GM19324 (cell line): Measurements from ENCODE around the gene KCNN2.

ENCODE experiments used
- ATAC-seq: cut with Tn5 transposase; IDR thresholded peaks from one replicate; pipeline ENCODE4 v1.9.1; 2021; ENCODE audit warnings: mild to moderate bottlenecking, moderate library complexity; ENCODE audit not compliant: unreplicated experiment, low FRiP score

The KCNN2 gene

GRCh38 chr5:114361724-114362196, at the start of gene KCNN2:
TSS of gene KCNN2 (plus strand) at chr5:114362070. CDS start at chr5:114362140, 70 bp downstream.
- no peak for ATAC-seq

GRCh38 chr5:114312658-114313057, 49.2 kb upstream of the KCNN2 start:
- ATAC-seq = no peak

GRCh38 chr5:114314061-114314460, 47.8 kb upstream of the KCNN2 start:
- ATAC-seq = no peak

- no peak for ATAC-seq
Measured at GRCh38 chr5:114316167-114316566, 45.7 kb upstream of the KCNN2 start.

GRCh38 chr5:114317751-114318150, 44.1 kb upstream of the KCNN2 start:
- no peak for ATAC-seq

- ATAC-seq = no peak
Measured at GRCh38 chr5:114319236-114319635, 42.6 kb upstream of the KCNN2 start.

- no peak for ATAC-seq
Measured at GRCh38 chr5:114319821-114320220, 42.0 kb upstream of the KCNN2 start.

GRCh38 chr5:114324282-114324681, 37.6 kb upstream of the KCNN2 start:
- no peak for ATAC-seq

- no peak for ATAC-seq
Measured at GRCh38 chr5:114325541-114325940, 36.3 kb upstream of the KCNN2 start.

GRCh38 chr5:114327474-114327873, 34.4 kb upstream of the KCNN2 start:
- no peak for ATAC-seq

- ATAC-seq = no peak
Measured at GRCh38 chr5:114327987-114328386, 33.9 kb upstream of the KCNN2 start.

- ATAC-seq = no peak
Measured at GRCh38 chr5:114330916-114331531, 30.8 kb upstream of the KCNN2 start.

- no peak for ATAC-seq
Measured at GRCh38 chr5:114332493-114332892, 29.4 kb upstream of the KCNN2 start.

GRCh38 chr5:114332925-114333324, 28.9 kb upstream of the KCNN2 start:
- no peak for ATAC-seq

GRCh38 chr5:114335391-114335790, 26.5 kb upstream of the KCNN2 start:
- no peak for ATAC-seq

GRCh38 chr5:114339108-114339507, 22.8 kb upstream of the KCNN2 start:
- ATAC-seq = no peak

- no peak for ATAC-seq
Measured at GRCh38 chr5:114346181-114346580, 15.7 kb upstream of the KCNN2 start.

GRCh38 chr5:114355086-114355830, 6.6 kb upstream of the KCNN2 start:
- no peak for ATAC-seq

GRCh38 chr5:114358329-114358728, 3.5 kb upstream of the KCNN2 start:
- no peak for ATAC-seq

- no peak for ATAC-seq
Measured at GRCh38 chr5:114360357-114360756, 1.5 kb upstream of the KCNN2 start.

- peak; percentile 49 for ATAC-seq
Measured at GRCh38 chr5:114360816-114361723, 800 bp upstream of the KCNN2 start.
